K562 (cell line): ENCODE measurements around the gene HAL. TPM values are rescaled to one million over a fixed set of nuclear protein-coding genes. Genes with fewer than 3 reads are reported as not detected.
A peak's percentile ranks its signal among the peaks of the same experiment; 100 is the strongest.

Experiments used
- ATAC-seq: fragments of 200-7000 bp; cut with Tn5 transposase; 3 replicates; pipeline ENCODE4 v1.9.1; 2020; ENCODE audit warnings: moderate library complexity
- BruUV-seq: library from RNA; stranded (reverse); fragments of 400-500 nt; replicated peaks from 2 replicates; lab custom pipeline; 2021; lab: Mats Ljungman, UMichigan
- CTCF ChIA-PET: fragments of 300-600 bp; formaldehyde crosslinking; extraction: SDS; loops from one replicate; lab custom pipeline; 2021; ENCODE audit warnings: low intra/inter-chr PET ratio; lab: Yijun Ruan, JAX
- POLR2A ChIA-PET: fragments of 300-600, 350-650 bp; sonication (Branson Sonifier 250); formaldehyde crosslinking; extraction: SDS; loops from one replicate; lab custom pipeline; 2021; ENCODE audit warnings: antibody characterized with exemption, inconsistent platforms; lab: Yijun Ruan, JAX
- DNase-seq, 4 experiments: peaks; one replicate each; pipeline versions ENCODE4 v3.0.0 to v3.0.0-alpha.2; 2011 to 2018; ENCODE audit warnings: low spot score in 3 of 4, mixed read lengths in 3 of 4; ENCODE audit errors: extremely low read depth in 1 of 4
- FAIRE-seq: peaks from 2 replicates; lab custom pipeline; 2011; peaks lifted over from hg19 to GRCh38; lab: Jason Lieb, UNC
- H2AFZ ChIP-seq: 2 replicates; pipeline ENCODE4 v1.6.0; 2011; ENCODE audit warnings: low read depth, low read length, control low read depth, inconsistent platforms
- H3K27ac ChIP-seq: fragments of 200-600 bp; 3 replicates; pipeline ENCODE4 v1.8.0; 2011; ENCODE audit warnings: low read depth, mild to moderate bottlenecking, control low read depth, inconsistent platforms, low read length, moderate library complexity, mixed read lengths; ENCODE audit errors: extremely low read depth
- H3K27me3 ChIP-seq, 2 experiments: fragments of 300-600 bp in 1 of 2; 2 replicates in 1 of 2; 3 replicates in 1 of 2; pipeline versions ENCODE4 v1.6.0 to v1.8.0; 2011; ENCODE audit warnings: inconsistent platforms in 2 of 2, low read length in 2 of 2, mild to moderate bottlenecking in 1 of 2, mixed read lengths in 1 of 2, moderate library complexity in 1 of 2; ENCODE audit not compliant: control insufficient read depth in 2 of 2, insufficient read depth in 2 of 2
- H3K36me3 ChIP-seq: fragments of 300-600 bp; 3 replicates; pipeline ENCODE4 v1.8.0; 2011; ENCODE audit warnings: mild to moderate bottlenecking, low read length, inconsistent platforms; ENCODE audit not compliant: control insufficient read depth, insufficient read depth
- H3K4me1 ChIP-seq, 2 experiments: fragments of 200-600 bp in 1 of 2; replicated peaks in 1 of 2; 2 replicates in 1 of 2; 3 replicates in 1 of 2; pipeline versions ENCODE4 v1.5.1 to v1.8.0; 2011; ENCODE audit warnings: inconsistent platforms in 2 of 2, low read length in 2 of 2, mild to moderate bottlenecking in 1 of 2, mixed read lengths in 1 of 2, moderate library complexity in 1 of 2; ENCODE audit not compliant: control insufficient read depth in 2 of 2, insufficient read depth in 2 of 2
- H3K4me2 ChIP-seq: 2 replicates; pipeline ENCODE4 v1.6.1; 2011; ENCODE audit warnings: low read length, control low read depth, inconsistent platforms, mixed read lengths; ENCODE audit not compliant: insufficient read depth
- H3K4me3 ChIP-seq: fragments of 200-600 bp; sonication (generic), shearing (Covaris generic); 2 replicates; pipeline ENCODE4 v1.5.1; 2016; ENCODE audit warnings: control low read depth, inconsistent platforms
- H3K79me2 ChIP-seq: fragments of 200-600 bp; 3 replicates; pipeline ENCODE4 v1.8.0; 2011; ENCODE audit warnings: low read length, inconsistent platforms; ENCODE audit not compliant: control insufficient read depth, insufficient read depth
- H3K9ac ChIP-seq, 2 experiments: 2 replicates each; pipeline versions ENCODE4 v1.6.0 to v1.6.1; 2011; ENCODE audit warnings: low read depth in 2 of 2, low read length in 2 of 2, control low read depth in 1 of 2, inconsistent platforms in 1 of 2, mild to moderate bottlenecking in 1 of 2, mixed read lengths in 1 of 2; ENCODE audit not compliant: insufficient read depth in 1 of 2
- H3K9me1 ChIP-seq: one replicate; pipeline ENCODE4 v1.6.0; 2011; ENCODE audit warnings: inconsistent platforms, mild to moderate bottlenecking, low read length, moderate library complexity; ENCODE audit not compliant: control insufficient read depth, insufficient read depth
- H3K9me3 ChIP-seq: replicated peaks from 2 replicates; pipeline ENCODE4 v1.5.1; 2011; ENCODE audit warnings: low read depth, low read length, inconsistent platforms; ENCODE audit not compliant: control insufficient read depth, insufficient read depth
- H4K20me1 ChIP-seq: replicated peaks from 2 replicates; pipeline ENCODE4 v1.6.1; 2011; ENCODE audit warnings: low read length, inconsistent platforms, mixed read lengths; ENCODE audit not compliant: control insufficient read depth, insufficient read depth
- DEAF1 ChIP-seq: fragments of 450-650 bp; formaldehyde crosslinking; IDR thresholded peaks from 2 replicates; pipeline ENCODE4 v1.4.0; 2020; ENCODE audit warnings: mild to moderate bottlenecking, moderate library complexity
- DMBX1 ChIP-seq: fragments of 250-450 bp; sonication (Bioruptor Pico); IDR thresholded peaks from 2 replicates; pipeline ENCODE4 v1.8.0; 2022; ENCODE audit warnings: inconsistent platforms, mild to moderate bottlenecking, moderate library complexity, borderline replicate concordance
- EHMT2 ChIP-seq: fragments of 450-650 bp; IDR thresholded peaks from 2 replicates; pipeline ENCODE4 v1.6.1; 2018; ENCODE audit warnings: antibody characterized with exemption
- GABPB1 ChIP-seq: sonication (generic); formaldehyde crosslinking; IDR thresholded peaks from 2 replicates; pipeline ENCODE4 v1.8.0; 2022; ENCODE audit warnings: mild to moderate bottlenecking, missing genetic modification reagents
- HNRNPUL1 ChIP-seq: fragments of 200-400 bp; formaldehyde crosslinking; IDR thresholded peaks from 2 replicates; pipeline ENCODE4 v1.6.1; 2017; ENCODE audit warnings: low read length
- L3MBTL2 ChIP-seq: fragments of 450-650 bp; IDR thresholded peaks from 2 replicates; pipeline ENCODE4 v1.6.1; 2016; ENCODE audit warnings: mild to moderate bottlenecking, moderate library complexity
- LEF1 ChIP-seq: fragments of 450-650 bp; IDR thresholded peaks from 2 replicates; pipeline ENCODE4 v1.6.1; 2016; ENCODE audit warnings: mild to moderate bottlenecking
- MEIS2 ChIP-seq: fragments of 450-650 bp; IDR thresholded peaks from 2 replicates; pipeline ENCODE4 v1.6.1; 2014; ENCODE audit warnings: mild to moderate bottlenecking; ENCODE audit not compliant: partially characterized antibody
- MTA2 ChIP-seq: fragments of 450-650 bp; IDR thresholded peaks from 2 replicates; pipeline ENCODE4 v1.6.1; 2016; ENCODE audit warnings: low read depth
- PML ChIP-seq: IDR thresholded peaks from 2 replicates; pipeline ENCODE4 v1.6.1; 2012; ENCODE audit warnings: low read length, inconsistent platforms
- PTBP1 ChIP-seq: fragments of 200-400 bp; formaldehyde crosslinking; IDR thresholded peaks from 2 replicates; pipeline ENCODE4 v1.6.1; 2017; ENCODE audit warnings: low read depth, low read length
- RBM22 ChIP-seq: fragments of 200-400 bp; formaldehyde crosslinking; IDR thresholded peaks from 2 replicates; pipeline ENCODE4 v1.6.1; 2018; ENCODE audit warnings: low read length, low read depth; ENCODE audit not compliant: poor library complexity, severe bottlenecking
- SMAD3 ChIP-seq: fragments of 450-650 bp; formaldehyde crosslinking; conservative IDR thresholded peaks from 2 replicates; pipeline ENCODE4 v1.4.0; 2020; ENCODE audit warnings: mild to moderate bottlenecking
- TEAD4 ChIP-seq, 2 experiments: sonication (generic) in 1 of 2; formaldehyde crosslinking in 1 of 2; IDR thresholded peaks; 2 replicates each; pipeline versions ENCODE4 v1.6.1 to v1.8.0; 2012 to 2022; ENCODE audit warnings: borderline replicate concordance in 1 of 2, inconsistent platforms in 1 of 2, low read length in 1 of 2, mild to moderate bottlenecking in 1 of 2, missing genetic modification reagents in 1 of 2
- ZNF639 ChIP-seq, 2 experiments: fragments of 200-800 bp in 1 of 2; sonication (Bioruptor generic) in 1 of 2; sonication (generic) in 1 of 2; formaldehyde crosslinking in 1 of 2; IDR thresholded peaks in 1 of 2; conservative IDR thresholded peaks in 1 of 2; 2 replicates each; pipeline versions ENCODE4 v1.5.0 to v1.6.1; 2016 to 2020; ENCODE audit warnings: missing compliant biosample characterization in 1 of 2, missing genetic modification characterization in 1 of 2, missing genetic modification reagents in 1 of 2
- ZNF766 ChIP-seq: fragments of 200-800 bp; sonication (Bioruptor generic); conservative IDR thresholded peaks from 2 replicates; pipeline ENCODE4 v1.6.1; 2016; ENCODE audit warnings: missing genetic modification characterization, missing compliant biosample characterization
- WGBS: fragments of 100-300 bp; shearing (Covaris generic); methylation state at CpG from one replicate; pipeline ENCODE4 v1.1.6; 2016; ENCODE audit warnings: low coverage, mixed read lengths; ENCODE audit not compliant: insufficient coverage; ENCODE audit errors: missing lambda C conversion rate; 5-methylcytosine and 5-hydroxymethylcytosine counted together
- in situ Hi-C: fragments of 300-500 bp; cut with MboI; formaldehyde crosslinking; loops from 4 replicates; pipeline ENCODE4 v1.15.0; 2018; ENCODE audit warnings: inconsistent platforms, mixed read lengths
- intact Hi-C: fragments of 100-400 bp; cut with micrococcal nuclease; formaldehyde crosslinking; loops from 2 replicates; pipeline ENCODE4 v1.14.2; 2022
- polyA plus RNA-seq, 8 experiments: library from polyadenylated mRNA; depleted of rRNA in 4 of 8; stranded (reverse) in 5 of 8; unstranded in 3 of 8; fragments of >200 nt; fragmentation: Nextera tagmentation in 2 of 8; fragmentation: Illumina TruSeq in 1 of 8; extraction: Ambion mirVana in 2 of 8; extraction: Trizol in 1 of 8; gene quantifications; 2 replicates each; pipeline versions ENCODE4 v1.2.1 to v1.2.3, GENCODE V29; 2011 to 2014; ENCODE audit warnings: inconsistent platforms in 1 of 8, missing spikeins in 1 of 8
- total RNA-seq, 7 experiments: library from RNA; depleted of rRNA in 6 of 7; stranded (reverse); fragments of >200 nt in 6 of 7; fragmentation: Illumina TruSeq in 2 of 7; extraction: Trizol in 2 of 7; gene quantifications; 2 replicates each; pipeline versions ENCODE4 v1.2.1 to v1.2.3, GENCODE V29; 2011 to 2021; ENCODE audit warnings: low replicate concordance in 1 of 7

The HAL gene
- total and polyA plus RNA-seq, 9 of the 15 experiments (the other 6 are each of a cell fraction or from before 2014, with no cell fraction given) = 0.03 to 0.36 (median 0.20) TPM; not detected in 4

DNA sequence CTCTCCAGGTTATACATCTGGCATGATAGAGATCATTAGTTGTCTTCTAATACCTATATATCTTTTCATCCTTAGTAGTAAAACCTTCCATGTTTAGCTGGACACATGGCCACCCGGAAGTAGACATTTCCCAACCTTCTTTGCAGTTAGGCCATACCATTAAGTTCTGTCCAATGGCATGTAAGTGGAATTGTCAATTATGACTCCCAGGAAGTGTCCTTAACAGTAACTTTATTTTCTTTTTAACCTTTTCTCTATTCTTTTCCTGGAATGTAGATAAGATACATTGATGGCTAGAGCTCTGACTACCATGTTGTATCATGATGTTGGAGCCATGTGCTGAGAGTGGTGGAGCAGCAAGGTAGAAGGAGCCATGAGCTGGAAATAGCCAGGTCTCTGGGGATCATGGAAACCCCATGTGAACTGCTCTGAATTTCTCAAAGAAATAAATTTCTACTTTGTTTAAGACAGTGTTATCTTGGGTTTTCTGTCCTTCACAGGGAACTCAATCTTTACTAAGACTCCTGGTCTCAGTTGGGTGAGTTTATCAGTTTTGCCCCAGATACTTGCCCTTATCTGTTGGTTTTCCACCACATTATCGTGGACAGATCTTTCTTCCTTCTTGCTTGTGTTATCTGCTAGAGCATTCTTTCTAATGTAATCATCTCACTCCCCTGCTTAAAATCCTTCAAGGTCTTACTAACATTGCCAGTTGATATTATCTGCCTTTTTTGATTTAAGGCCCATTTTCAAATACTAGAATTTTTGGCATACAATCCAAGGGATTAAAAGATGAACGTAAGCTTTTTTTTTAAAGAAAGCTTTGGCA is 44.4 kb upstream of the HAL start:
- intact Hi-C loops = no loop called here
- H3K27me3 ChIP-seq = no peaks in the 10 kb centered on the region
- no peaks in the 10 kb centered on the region; the same call in 2 of the 3 replicates for H3K36me3 ChIP-seq
- peaks cover 0 to 14% of the 10 kb centered on the region in 2 experiments; a peak in 3 of 5 replicates for H3K4me1 ChIP-seq
- H3K9me3 ChIP-seq = no peaks in the 10 kb centered on the region
- DNase-seq (peak in 1 of 4 experiments; percentile 24), ATAC-seq (no peak), FAIRE-seq (no peak)
- H3K27ac ChIP-seq = peak overlapping the region; percentile 23; the same call in 1 of the 3 replicates
- H3K9ac ChIP-seq = no peak overlapping the region
- in situ Hi-C loops = no loop called here
- WGBS = 13% methylated on average over 3 of the region's 3 CpGs
- H3K4me2 ChIP-seq = no peak overlapping the region; the same call in 1 of the 2 replicates
- no peaks in the 10 kb centered on the region for H4K20me1 ChIP-seq
- BruUV-seq = no TSS peak
- H3K79me2 ChIP-seq = no peaks in the 10 kb centered on the region
- POLR2A ChIA-PET = no interaction called here
- no peaks in the 10 kb centered on the region for H3K9me1 ChIP-seq
- CTCF ChIA-PET = no interaction called here
- no peak overlapping the region for H3K4me3 ChIP-seq
- H2AFZ ChIP-seq = peak overlapping the region; percentile 66
- TF ChIP-seq MTA2 (peak; percentile 65), PTBP1 (no peak), ZNF639 (CRISPR knock-in tag; conservative IDR thresholded peaks at IDR 0.05 in 1 of 2, IDR thresholded peaks at IDR 0.05 in 1 of 2) (peak in 1 of 2 experiments; percentile 13; a peak in 1 of 4 replicates), L3MBTL2 (peak; percentile 40; the same call in 1 of the 2 replicates), GABPB1 (CRISPR knock-in tag) (no peak), EHMT2 (peak; percentile 35; the same call in 1 of the 2 replicates), TEAD4 (IDR thresholded peaks at IDR 0.05; ENCODE audit: low read length) (peak; percentile 86), TEAD4 (CRISPR knock-in tag; IDR thresholded peaks at IDR 0.05; ENCODE audit: borderline replicate concordance) (no peak), DMBX1 (CRISPR knock-in tag) (no peak), HNRNPUL1 (no peak), ZNF766 (CRISPR knock-in tag) (peak; percentile 76; the same call in 1 of the 2 replicates), PML (peak; percentile 28; the same call in 1 of the 2 replicates), RBM22 (no peak), DEAF1 (CRISPR knock-in tag) (no peak), LEF1 (peak; percentile 23; the same call in 1 of the 2 replicates), MEIS2 (peak; percentile 55), SMAD3 (CRISPR knock-in tag) (0 out of 2 replicates have a peak, but pooled peaks have one; percentile 63)
